ENCODE results near the gene THSD4. TPM values are rescaled to one million over a fixed set of nuclear protein-coding genes. Genes with fewer than 3 reads are reported as not detected.

Gene THSD4
- total RNA-seq, 1 experiment from 2014 or later: 24.2 TPM

DNA sequence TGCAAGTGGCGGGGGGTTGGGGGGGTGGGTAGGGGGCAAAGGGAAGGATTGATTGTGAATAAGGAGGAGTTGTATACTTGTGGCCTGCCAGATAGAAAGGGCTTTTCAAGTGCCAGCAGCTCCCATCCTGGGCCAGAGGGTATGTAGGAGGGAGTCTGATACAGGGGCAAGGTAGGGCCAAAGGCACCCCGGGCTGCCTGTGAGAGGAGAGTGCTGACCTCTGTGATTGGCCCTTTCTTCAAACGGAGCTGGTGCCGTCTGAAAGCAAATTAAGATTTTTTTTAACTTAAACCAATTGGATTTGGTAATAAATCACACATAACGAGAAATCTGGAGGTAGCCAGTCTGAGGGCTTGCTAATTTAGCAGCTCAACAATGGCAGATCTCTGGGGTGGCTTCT, 229.9 kb downstream of the THSD4 start:
- H3K9me3 Mint-ChIP-seq (ENCODE audit: low read depth, unreplicated experiment): no peaks in the 10 kb centered on the region
- intact Hi-C loops (cut with micrococcal nuclease; ENCODE audit: unreplicated experiment): no loop called here
- CTCF ChIA-PET: no interaction called here
- H3K36me3 Mint-ChIP-seq (ENCODE audit: insufficient read depth, unreplicated experiment): peaks cover 4% of the 10 kb centered on the region
- peaks cover 13% of the 10 kb centered on the region for H3K4me1 Mint-ChIP-seq (ENCODE audit: low read depth, unreplicated experiment)
- no peaks in the 10 kb centered on the region for H3K27me3 Mint-ChIP-seq (ENCODE audit: unreplicated experiment)
- H3K27ac Mint-ChIP-seq (ENCODE audit: unreplicated experiment): no peak overlapping the region
- no peak for DNase-seq
- no peak overlapping the region for H3K4me3 Mint-ChIP-seq (ENCODE audit: low read depth, unreplicated experiment)
- no peak for TF ChIP-seq CTCF (IDR thresholded peaks at IDR 0.05; ENCODE audit: unreplicated experiment)
- BruUV-seq (replicated peaks): no TSS peak

DNA sequence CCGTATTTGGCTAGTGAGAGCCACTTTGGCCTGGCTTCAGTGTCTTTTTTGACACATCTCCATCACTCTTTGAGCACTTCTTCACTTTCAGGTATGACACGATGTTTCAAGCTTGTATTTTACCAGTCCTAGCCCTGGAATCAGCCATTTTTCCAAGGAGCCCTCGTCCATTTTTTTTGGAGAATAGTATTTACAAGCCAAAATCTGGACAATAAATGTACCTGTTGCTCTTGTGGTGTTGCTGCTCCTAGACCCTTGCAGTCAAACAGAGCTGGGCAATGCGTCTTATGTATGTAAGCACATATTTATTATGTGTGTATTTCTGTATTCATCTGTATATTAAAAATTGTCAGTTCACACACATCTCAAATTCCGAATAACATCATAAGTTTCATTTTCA, 231.2 kb downstream of the THSD4 start:
- TF ChIP-seq CTCF (IDR thresholded peaks at IDR 0.05; ENCODE audit: unreplicated experiment): no peak
- Mint-ChIP-seq H3K4me3 (ENCODE audit: low read depth, unreplicated experiment) (no peak overlapping the region), H3K36me3 (ENCODE audit: insufficient read depth, unreplicated experiment) (peaks cover 4% of the 10 kb centered on the region), H3K27me3 (ENCODE audit: unreplicated experiment) (no peaks in the 10 kb centered on the region), H3K4me1 (ENCODE audit: low read depth, unreplicated experiment) (peaks cover 13% of the 10 kb centered on the region), H3K27ac (ENCODE audit: unreplicated experiment) (no peak overlapping the region), H3K9me3 (ENCODE audit: low read depth, unreplicated experiment) (no peaks in the 10 kb centered on the region)
- CTCF ChIA-PET: interaction anchor here (0.7 kb wide), 1 partner anchor 60 kb away, joined by 6 read pairs; no protein-coding TSS in a partner anchor
- no TSS peak for BruUV-seq (replicated peaks)
- no peak for DNase-seq
- intact Hi-C loops (cut with micrococcal nuclease; ENCODE audit: unreplicated experiment): no loop called here

GRCh38 chr15:71348597-71348996, 233.3 kb downstream of the THSD4 start:
- Mint-ChIP-seq H3K4me3 (ENCODE audit: low read depth, unreplicated experiment) (no peak overlapping the region), H3K27me3 (ENCODE audit: unreplicated experiment) (no peaks in the 10 kb centered on the region), H3K27ac (ENCODE audit: unreplicated experiment) (no peak overlapping the region), H3K36me3 (ENCODE audit: insufficient read depth, unreplicated experiment) (peaks cover 4% of the 10 kb centered on the region), H3K4me1 (ENCODE audit: low read depth, unreplicated experiment) (peaks cover 13% of the 10 kb centered on the region), H3K9me3 (ENCODE audit: low read depth, unreplicated experiment) (no peaks in the 10 kb centered on the region)
- BruUV-seq (replicated peaks): no TSS peak
- DNase-seq: no peak
- intact Hi-C loops (cut with micrococcal nuclease; ENCODE audit: unreplicated experiment): no loop called here
- no peak for TF ChIP-seq CTCF (IDR thresholded peaks at IDR 0.05; ENCODE audit: unreplicated experiment)
- CTCF ChIA-PET: interaction anchor here (0.9 kb wide), 1 partner anchor 54 kb away, joined by 3 read pairs; no protein-coding TSS in a partner anchor

GRCh38 chr15:71349336-71349735, 234.1 kb downstream of the THSD4 start:
- intact Hi-C loops (cut with micrococcal nuclease; ENCODE audit: unreplicated experiment): no loop called here
- CTCF ChIA-PET: no interaction called here
- no peaks in the 10 kb centered on the region for H3K27me3 Mint-ChIP-seq (ENCODE audit: unreplicated experiment)
- TF ChIP-seq CTCF (IDR thresholded peaks at IDR 0.05; ENCODE audit: unreplicated experiment): no peak
- peaks cover 13% of the 10 kb centered on the region for H3K4me1 Mint-ChIP-seq (ENCODE audit: low read depth, unreplicated experiment)
- H3K27ac Mint-ChIP-seq (ENCODE audit: unreplicated experiment): no peak overlapping the region
- DNase-seq: no peak
- BruUV-seq (replicated peaks): no TSS peak
- H3K9me3 Mint-ChIP-seq (ENCODE audit: low read depth, unreplicated experiment): no peaks in the 10 kb centered on the region
- peaks cover 4% of the 10 kb centered on the region for H3K36me3 Mint-ChIP-seq (ENCODE audit: insufficient read depth, unreplicated experiment)
- H3K4me3 Mint-ChIP-seq (ENCODE audit: low read depth, unreplicated experiment): no peak overlapping the region
